ENCODE measurements around the gene SHBG. TPM values are rescaled to one million over a fixed set of nuclear protein-coding genes. Genes with fewer than 3 reads are reported as not detected.

SHBG gene
- total and polyA plus RNA-seq, 2 experiments from 2014 or later = 0.96 TPM; not detected in 1

DNA sequence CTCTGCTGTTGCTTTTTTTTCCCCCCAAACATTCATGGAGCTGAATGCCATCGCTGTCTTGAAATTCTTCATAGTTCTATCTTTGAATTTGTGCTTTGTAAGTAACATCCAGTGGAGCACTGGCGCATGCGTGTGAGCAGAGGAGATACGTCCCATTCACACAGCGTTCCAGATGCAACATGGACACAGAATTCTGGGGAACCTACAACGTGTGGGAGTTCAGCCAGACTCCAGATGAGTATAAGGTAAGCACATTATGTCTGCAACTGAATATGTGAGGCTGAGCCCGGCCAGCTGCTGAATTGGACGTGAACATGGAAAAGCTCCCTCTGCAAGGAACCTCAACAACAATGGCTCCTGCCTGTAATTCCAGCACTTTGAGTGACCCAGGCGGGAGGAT is 16.5 kb downstream of the SHBG start:
- no peak overlapping the region for H3K27ac ChIP-seq
- in situ Hi-C loops (cut with MboI) = no loop called here

DNA sequence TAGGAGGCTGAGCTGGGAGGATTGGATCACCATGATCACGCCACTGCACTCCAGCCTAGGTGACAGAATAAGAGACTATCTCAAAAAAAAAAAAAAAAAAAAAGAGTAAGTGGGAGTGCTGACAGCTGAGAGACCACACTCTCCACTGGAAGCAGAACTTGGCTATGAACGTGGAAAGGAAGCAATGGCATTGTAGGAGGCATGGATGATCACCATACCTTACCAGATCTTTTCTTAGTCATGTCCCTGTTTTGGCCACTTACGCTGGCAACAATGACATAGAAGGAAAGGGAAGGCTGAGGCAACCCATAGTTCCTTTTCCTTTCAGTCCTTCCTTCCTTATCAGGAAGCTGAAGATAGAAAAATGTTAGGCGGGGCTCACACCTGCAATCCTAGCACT is 17.1 kb downstream of the SHBG start:
- H3K36me3 ChIP-seq (ENCODE audit: low read depth) = no peaks in the 10 kb centered on the region
- H3K9me2 ChIP-seq (ENCODE audit: insufficient read depth) = no peaks in the 10 kb centered on the region
- TF ChIP-seq EZH2 (IDR thresholded peaks at IDR 0.05; ENCODE audit: insufficient read depth, poor library complexity, severe bottlenecking) = no peak
- TF ChIP-seq EZH2phosphoT487 (IDR thresholded peaks at IDR 0.05; ENCODE audit: insufficient read depth, low read depth) = no peak
- H3K27ac ChIP-seq = no peak overlapping the region
- DNase-seq = no peak
- H3K4me3 ChIP-seq = no peak overlapping the region
- 52 to 70% methylated on average over 4 of the region's 4 CpGs for WGBS, 2 experiments (ENCODE audit: low coverage in 1 of 2, low lambda C conversion rate in 2 of 2, missing lambda C conversion rate in 2 of 2)
- H3K27me3 ChIP-seq (replicated peaks; ENCODE audit: insufficient read depth) = peaks cover 21% of the 10 kb centered on the region
- no peaks in the 10 kb centered on the region for H3F3A ChIP-seq (ENCODE audit: insufficient read depth)
- H3K4me1 ChIP-seq (ENCODE audit: insufficient read depth) = no peaks in the 10 kb centered on the region; the same call in 1 of the 2 replicates
- no peak overlapping the region for H3K9ac ChIP-seq
- no peaks in the 10 kb centered on the region for H4K20me1 ChIP-seq (ENCODE audit: insufficient read depth)
- in situ Hi-C loops (cut with MboI) = no loop called here
- H3K4me2 ChIP-seq (ENCODE audit: unreplicated experiment) = no peak overlapping the region
- no peaks in the 10 kb centered on the region for H3K79me2 ChIP-seq (ENCODE audit: insufficient read depth)
- H3K9me3 ChIP-seq (ENCODE audit: low read depth) = no peaks in the 10 kb centered on the region
- no peak overlapping the region for H2AFZ ChIP-seq

More for the DNA sequence above, 16.5 kb downstream of the SHBG start:
- 41% methylated on average over 9 of the region's 9 CpGs for WGBS, 2 experiments (ENCODE audit: low coverage in 1 of 2, low lambda C conversion rate in 2 of 2, missing lambda C conversion rate in 2 of 2)
- no peaks in the 10 kb centered on the region for H3K79me2 ChIP-seq (ENCODE audit: insufficient read depth)
- TF ChIP-seq EZH2 (IDR thresholded peaks at IDR 0.05; ENCODE audit: insufficient read depth, poor library complexity, severe bottlenecking) (no peak), EZH2phosphoT487 (IDR thresholded peaks at IDR 0.05; ENCODE audit: insufficient read depth, low read depth) (no peak)
- H3K27me3 ChIP-seq (replicated peaks; ENCODE audit: insufficient read depth) = peaks cover 15% of the 10 kb centered on the region
- H3K9me3 ChIP-seq (ENCODE audit: low read depth) = no peaks in the 10 kb centered on the region
- no peak overlapping the region for H3K4me3 ChIP-seq
- DNase-seq = no peak
- no peak overlapping the region for H3K9ac ChIP-seq
- no peaks in the 10 kb centered on the region for H3K36me3 ChIP-seq (ENCODE audit: low read depth)
- no peak overlapping the region for H3K4me2 ChIP-seq (ENCODE audit: unreplicated experiment)
- H3K9me2 ChIP-seq (ENCODE audit: insufficient read depth) = no peaks in the 10 kb centered on the region
- no peaks in the 10 kb centered on the region for H4K20me1 ChIP-seq (ENCODE audit: insufficient read depth)
- H3K4me1 ChIP-seq (ENCODE audit: insufficient read depth) = no peaks in the 10 kb centered on the region; the same call in 1 of the 2 replicates
- no peak overlapping the region for H2AFZ ChIP-seq
- H3F3A ChIP-seq (ENCODE audit: insufficient read depth) = no peaks in the 10 kb centered on the region

- TF ChIP-seq EZH2 (IDR thresholded peaks at IDR 0.05; ENCODE audit: insufficient read depth, poor library complexity, severe bottlenecking) (no peak), EZH2phosphoT487 (IDR thresholded peaks at IDR 0.05; ENCODE audit: insufficient read depth, low read depth) (no peak)
- Histone ChIP-seq H4K20me1 (ENCODE audit: insufficient read depth) (no peaks in the 10 kb centered on the region), H3K9me2 (ENCODE audit: insufficient read depth) (no peaks in the 10 kb centered on the region), H3K27ac (no peak within 1 kb of the TSS), H2AFZ (peak within 1 kb of the TSS; percentile 58; the same call in 1 of the 2 replicates), H3K4me3 (peak within 1 kb of the TSS; percentile 61), H3K79me2 (ENCODE audit: insufficient read depth) (no peaks in the 10 kb centered on the region), H3K36me3 (ENCODE audit: low read depth) (no peaks in the 10 kb centered on the region), H3K9me3 (ENCODE audit: low read depth) (no peaks in the 10 kb centered on the region), H3K27me3 (replicated peaks; ENCODE audit: insufficient read depth) (peaks cover 42% of the 10 kb centered on the region), H3K4me1 (ENCODE audit: insufficient read depth) (no peaks in the 10 kb centered on the region; the same call in 1 of the 2 replicates), H3K9ac (no peak within 1 kb of the TSS), H3F3A (ENCODE audit: insufficient read depth) (no peaks in the 10 kb centered on the region), H3K4me2 (ENCODE audit: unreplicated experiment) (peak within 1 kb of the TSS; percentile 82)
- WGBS, 2 experiments (ENCODE audit: low coverage in 1 of 2, low lambda C conversion rate in 2 of 2, missing lambda C conversion rate in 2 of 2) = 5 to 8% methylated on average over 15 to 25 of the region's 34 CpGs
- peak; percentile 46 for DNase-seq
- in situ Hi-C loops (cut with MboI) = no loop called here
Observed at GRCh38 chr17:7650509-7651096, 20.7 kb downstream of the SHBG start, which contains the start of gene ATP1B2. TSS of gene ATP1B2 (plus strand) at chr17:7650926. CDS start at chr17:7651519, 593 bp downstream.

GRCh38 chr17:7651097-7651664 is 21.2 kb downstream of the SHBG start:
- no peak for DNase-seq
- no peaks in the 10 kb centered on the region for H3K9me3 ChIP-seq (ENCODE audit: low read depth)
- H3K4me2 ChIP-seq (ENCODE audit: unreplicated experiment) = peak overlapping the region; percentile 82
- TF ChIP-seq EZH2phosphoT487 (IDR thresholded peaks at IDR 0.05; ENCODE audit: insufficient read depth, low read depth) (peak; percentile 62; the same call in 1 of the 2 replicates), EZH2 (IDR thresholded peaks at IDR 0.05; ENCODE audit: insufficient read depth, poor library complexity, severe bottlenecking) (peak; percentile 85)
- no peaks in the 10 kb centered on the region for H3K79me2 ChIP-seq (ENCODE audit: insufficient read depth)
- no peaks in the 10 kb centered on the region for H4K20me1 ChIP-seq (ENCODE audit: insufficient read depth)
- no peak overlapping the region for H3K27ac ChIP-seq
- H3K36me3 ChIP-seq (ENCODE audit: low read depth) = no peaks in the 10 kb centered on the region
- H3K9ac ChIP-seq = no peak overlapping the region
- WGBS, 2 experiments (ENCODE audit: low coverage in 1 of 2, low lambda C conversion rate in 2 of 2, missing lambda C conversion rate in 2 of 2) = 2 to 4% methylated on average over 29 to 44 of the region's 45 CpGs
- in situ Hi-C loops (cut with MboI) = no loop called here
- no peak overlapping the region for H2AFZ ChIP-seq
- no peaks in the 10 kb centered on the region for H3F3A ChIP-seq (ENCODE audit: insufficient read depth)
- no peaks in the 10 kb centered on the region; the same call in 1 of the 2 replicates for H3K4me1 ChIP-seq (ENCODE audit: insufficient read depth)
- no peaks in the 10 kb centered on the region for H3K9me2 ChIP-seq (ENCODE audit: insufficient read depth)
- peak overlapping the region; percentile 61 for H3K4me3 ChIP-seq
- peaks cover 42% of the 10 kb centered on the region for H3K27me3 ChIP-seq (replicated peaks; ENCODE audit: insufficient read depth)
